M059J (cell line): ENCODE measurements around the gene PRRT1. TPM values are rescaled to one million over a fixed set of nuclear protein-coding genes. Genes with fewer than 3 reads are reported as not detected.
"Not testable (repeated sequence)": the region's sequence is repeated elsewhere in the genome, so short reads cannot be mapped to it uniquely, and the experiment has no call there.

Source experiments
- DNase-seq: peaks from one replicate; pipeline ENCODE4 v3.0.0-alpha.2; 2012; ENCODE audit warnings: low read depth
- total RNA-seq: library from RNA; depleted of rRNA; stranded (reverse); fragments of >200 nt; shearing (Covaris generic); gene quantifications from 2 replicates; pipeline ENCODE4 v1.2.3, GENCODE V29; 2014; rRNA removed

PRRT1 gene
- total RNA-seq = 0.12 TPM in 1 of 2 replicates, not detected in the other

GRCh38 chr6:32151863-32152768 is at the start of gene PRRT1:
PRRT1 (minus strand) TSS chr6:32151939; CDS start chr6:32151827, 112 bp downstream.
- no peak for DNase-seq

- DNase-seq = no peak
Measured at GRCh38 chr6:32200711-32201475, 49.2 kb upstream of the PRRT1 start.

GRCh38 chr6:32198866-32199265 is 47.1 kb upstream of the PRRT1 start:
- no peak for DNase-seq

GRCh38 chr6:32198345-32198696 is 46.6 kb upstream of the PRRT1 start:
- no peak for DNase-seq

- DNase-seq = peak; percentile 37
Measured at GRCh38 chr6:32196682-32197616, 45.2 kb upstream of the PRRT1 start.

- DNase-seq = peak; percentile 92
Measured at GRCh38 chr6:32195902-32196681, 44.4 kb upstream of the PRRT1 start.

- peak; percentile 100 for DNase-seq
Measured at GRCh38 chr6:32195652-32195901, 43.8 kb upstream of the PRRT1 start.

GRCh38 chr6:32194825-32195651 is 43.3 kb upstream of the PRRT1 start:
- peak; percentile 67 for DNase-seq

GRCh38 chr6:32194388-32194787 is 42.6 kb upstream of the PRRT1 start:
- DNase-seq = no peak

- not testable (repeated sequence) for DNase-seq
Measured at GRCh38 chr6:32193096-32193495, 41.4 kb upstream of the PRRT1 start.

GRCh38 chr6:32192608-32193039 is 40.9 kb upstream of the PRRT1 start, which contains the start of gene GPSM3:
GPSM3 (minus strand) TSS chr6:32192643; CDS start chr6:32192513, 130 bp downstream.
- peak; percentile 51 for DNase-seq

GRCh38 chr6:32191696-32192607 is 40.2 kb upstream of the PRRT1 start:
- DNase-seq = no peak

GRCh38 chr6:32190911-32191677 is 39.4 kb upstream of the PRRT1 start:
- no peak for DNase-seq

GRCh38 chr6:32190054-32190851 is 38.5 kb upstream of the PRRT1 start, which contains the start of gene PBX2:
PBX2 (minus strand) TSS chr6:32190202; CDS start chr6:32189915, 287 bp downstream.
- peak; percentile 93 for DNase-seq

GRCh38 chr6:32189742-32190053 is 38.0 kb upstream of the PRRT1 start:
- DNase-seq = no peak

GRCh38 chr6:32189069-32189741 is 37.5 kb upstream of the PRRT1 start:
- no peak for DNase-seq
